ENCODE measurements around the gene NPC1. TPM values are rescaled to one million over a fixed set of nuclear protein-coding genes. Genes with fewer than 3 reads are reported as not detected.
A peak's percentile ranks its signal among the peaks of the same experiment; 100 is the strongest.

The NPC1 gene
- polyA plus RNA-seq, 3 donors = 7.5 to 17.9 (median 17.7) TPM

DNA sequence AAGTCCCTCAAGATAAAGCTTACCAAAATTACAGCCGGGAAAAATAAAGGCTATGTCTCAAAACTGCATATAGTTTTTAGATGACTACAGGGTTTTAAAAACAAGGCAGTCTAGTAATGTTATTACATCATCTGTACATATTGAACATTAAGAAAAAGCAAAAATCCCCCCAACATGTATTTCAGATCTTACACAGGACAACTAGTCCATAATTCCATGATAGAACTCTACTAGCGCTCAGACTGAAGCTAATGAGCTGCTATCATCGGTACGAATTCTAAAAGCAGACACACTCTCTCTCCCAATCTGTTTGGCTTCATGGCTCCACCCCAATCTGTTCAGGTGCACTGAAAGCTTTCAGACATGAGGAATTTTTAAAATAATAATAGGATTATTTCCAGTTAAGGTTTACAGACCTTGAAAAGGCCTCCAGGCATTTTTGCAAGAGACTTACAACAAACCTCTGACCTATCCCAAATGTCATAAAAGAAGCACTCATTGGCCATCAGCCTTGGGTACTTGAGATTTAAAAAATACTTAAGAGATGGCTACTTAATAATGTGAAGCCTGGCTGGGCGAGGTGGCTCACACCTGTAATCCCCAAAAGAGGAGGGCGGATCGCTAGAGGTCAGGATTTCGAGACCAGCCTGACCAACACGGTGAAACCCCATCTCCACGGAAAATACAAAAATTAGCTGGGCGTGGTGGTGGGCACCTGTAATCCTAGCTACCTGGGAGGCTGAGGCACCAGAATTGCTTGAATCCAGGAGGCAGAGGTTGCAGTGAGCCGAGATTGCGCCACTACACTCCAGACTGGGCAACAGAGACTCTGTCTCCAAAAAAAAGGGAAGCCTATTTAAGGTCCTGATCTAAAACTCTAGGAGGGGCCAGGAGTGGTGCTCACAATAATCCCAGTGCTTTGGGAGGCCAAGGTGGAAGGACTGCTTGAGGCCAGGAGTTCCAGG, 2.0 kb downstream of the NPC1 start:
- H3K79me2 ChIP-seq (ENCODE audit: insufficient read depth, low read length) = peaks cover 63% of the 10 kb centered on the region
- peak overlapping the region; percentile 78 for H3K4me2 ChIP-seq (replicated peaks; ENCODE audit: extremely low read depth, low read length, poor library complexity, severe bottlenecking)
- no peaks in the 10 kb centered on the region for H3K9me3 ChIP-seq (replicated peaks in 1 of 2; ENCODE audit: control insufficient read depth in 1 of 2, insufficient read depth in 1 of 2, low read length in 2 of 2)
- peak in 2 of 3 donors; percentile 34 to 42 for DNase-seq
- Mint-ChIP-seq H3K27me3 (ENCODE audit: low read depth in 3 of 3) (peaks cover 2 to 7% (median 2%) of the 10 kb centered on the region in 3 donors), H3K9me3 (no peaks in the 10 kb centered on the region), H3K27ac (no peak overlapping the region), H3K4me1 (peaks cover 56% of the 10 kb centered on the region), H3K36me3 (peaks cover 8 to 28% of the 10 kb centered on the region in 2 donors), H3K4me3 (peak overlapping the region; percentile 39 to 43)
- no peak overlapping the region for H3K27ac ChIP-seq (ENCODE audit: low read depth in 1 of 2, low read length in 2 of 2)
- H4K20me1 ChIP-seq (ENCODE audit: insufficient read depth, low read length) = peaks cover 49% of the 10 kb centered on the region
- H3K4me3 ChIP-seq (replicated peaks in 1 of 3; ENCODE audit: low read depth in 2 of 3, low read length in 3 of 3) = no peak overlapping the region
- TF ChIP-seq, protein P1, sequence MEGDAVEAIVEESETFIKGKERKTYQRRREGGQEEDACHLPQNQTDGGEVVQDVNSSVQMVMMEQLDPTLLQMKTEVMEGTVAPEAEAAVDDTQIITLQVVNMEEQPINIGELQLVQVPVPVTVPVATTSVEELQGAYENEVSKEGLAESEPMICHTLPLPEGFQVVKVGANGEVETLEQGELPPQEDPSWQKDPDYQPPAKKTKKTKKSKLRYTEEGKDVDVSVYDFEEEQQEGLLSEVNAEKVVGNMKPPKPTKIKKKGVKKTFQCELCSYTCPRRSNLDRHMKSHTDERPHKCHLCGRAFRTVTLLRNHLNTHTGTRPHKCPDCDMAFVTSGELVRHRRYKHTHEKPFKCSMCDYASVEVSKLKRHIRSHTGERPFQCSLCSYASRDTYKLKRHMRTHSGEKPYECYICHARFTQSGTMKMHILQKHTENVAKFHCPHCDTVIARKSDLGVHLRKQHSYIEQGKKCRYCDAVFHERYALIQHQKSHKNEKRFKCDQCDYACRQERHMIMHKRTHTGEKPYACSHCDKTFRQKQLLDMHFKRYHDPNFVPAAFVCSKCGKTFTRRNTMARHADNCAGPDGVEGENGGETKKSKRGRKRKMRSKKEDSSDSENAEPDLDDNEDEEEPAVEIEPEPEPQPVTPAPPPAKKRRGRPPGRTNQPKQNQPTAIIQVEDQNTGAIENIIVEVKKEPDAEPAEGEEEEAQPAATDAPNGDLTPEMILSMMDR (IDR thresholded peaks at IDR 0.05) = no peak
- H3K36me3 ChIP-seq (replicated peaks in 1 of 2; ENCODE audit: control insufficient read depth in 1 of 2, insufficient read depth in 2 of 2, low read length in 2 of 2) = peaks cover 0 to 7% of the 10 kb centered on the region in 2 donors
- WGBS (ENCODE audit: insufficient coverage) = 93% methylated on average over 12 of the region's 13 CpGs
- H2AFZ ChIP-seq (ENCODE audit: insufficient read depth, low read depth, low read length, poor library complexity, severe bottlenecking) = no peak overlapping the region
- H3K4me1 ChIP-seq (ENCODE audit: control insufficient read depth in 1 of 2, insufficient read depth in 2 of 2, low read length in 2 of 2) = peaks cover 42 to 46% of the 10 kb centered on the region in 2 donors
- no peak overlapping the region for H3K9ac ChIP-seq (ENCODE audit: insufficient read depth, low read length, poor library complexity, severe bottlenecking)
- intact Hi-C loops (cut with micrococcal nuclease) = loop anchor here (10.0 kb wide), 2 partner anchors 130 to 350 kb away; partner anchors contain the start of gene RIOK3 (in 1 of the 2)
- H3K27me3 ChIP-seq (ENCODE audit: control insufficient read depth in 2 of 2, insufficient read depth in 2 of 2, low read length in 2 of 2) = no peaks in the 10 kb centered on the region

DNA sequence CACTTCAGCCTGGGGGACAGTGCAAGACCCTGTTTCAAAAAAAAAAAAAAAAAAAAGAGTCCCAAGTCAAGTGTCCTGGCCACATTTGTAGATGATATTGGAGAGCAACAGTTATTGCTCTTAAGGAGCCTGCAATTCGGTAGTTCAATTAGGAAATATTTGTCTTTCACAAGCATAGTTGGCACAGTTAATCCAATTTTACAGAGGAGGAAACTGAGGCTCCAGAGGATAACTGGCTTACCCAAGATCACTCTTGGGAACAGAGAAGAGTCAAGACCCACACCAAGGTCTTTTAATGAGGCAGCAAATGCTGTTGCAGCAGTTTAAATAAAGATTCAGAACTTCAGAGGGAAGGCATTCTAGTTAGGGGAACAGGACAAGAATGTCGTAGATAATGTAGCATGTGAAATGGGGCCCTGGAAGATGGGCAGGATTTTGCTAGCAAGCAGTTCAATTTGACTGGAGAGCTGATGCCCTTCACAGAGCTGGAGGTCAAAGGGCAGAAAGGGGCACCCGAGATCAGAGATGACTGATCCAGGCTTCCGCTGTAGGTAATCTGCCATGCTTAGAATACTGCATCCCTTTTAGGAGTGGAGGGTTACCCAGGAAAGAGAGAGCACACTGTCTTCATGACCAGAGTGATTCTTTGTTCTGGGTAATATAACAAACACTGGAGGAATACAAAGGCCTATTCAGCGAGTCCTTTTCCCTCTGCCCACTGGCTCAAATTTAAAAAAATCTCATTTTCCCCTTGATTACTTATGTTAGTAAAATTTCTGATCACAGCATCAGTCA, 3.0 kb downstream of the NPC1 start:
- no peaks in the 10 kb centered on the region for H3K9me3 Mint-ChIP-seq
- H3K4me3 Mint-ChIP-seq = no peak overlapping the region
- Histone ChIP-seq H4K20me1 (ENCODE audit: insufficient read depth, low read length) (peaks cover 58% of the 10 kb centered on the region), H3K4me2 (replicated peaks; ENCODE audit: extremely low read depth, low read length, poor library complexity, severe bottlenecking) (no peak overlapping the region), H3K36me3 (replicated peaks in 1 of 2; ENCODE audit: control insufficient read depth in 1 of 2, insufficient read depth in 2 of 2, low read length in 2 of 2) (peaks cover 0 to 7% of the 10 kb centered on the region in 2 donors), H3K4me3 (replicated peaks in 1 of 3; ENCODE audit: low read depth in 2 of 3, low read length in 3 of 3) (no peak overlapping the region), H3K4me1 (ENCODE audit: control insufficient read depth in 1 of 2, insufficient read depth in 2 of 2, low read length in 2 of 2) (peaks cover 52 to 57% of the 10 kb centered on the region in 2 donors), H3K79me2 (ENCODE audit: insufficient read depth, low read length) (peaks cover 71% of the 10 kb centered on the region), H3K27me3 (ENCODE audit: control insufficient read depth in 2 of 2, insufficient read depth in 2 of 2, low read length in 2 of 2) (no peaks in the 10 kb centered on the region), H3K9ac (ENCODE audit: insufficient read depth, low read length, poor library complexity, severe bottlenecking) (no peak overlapping the region), H3K27ac (ENCODE audit: low read depth in 1 of 2, low read length in 2 of 2) (no peak overlapping the region), H2AFZ (ENCODE audit: insufficient read depth, low read depth, low read length, poor library complexity, severe bottlenecking) (no peak overlapping the region), H3K9me3 (replicated peaks in 1 of 2; ENCODE audit: control insufficient read depth in 1 of 2, insufficient read depth in 1 of 2, low read length in 2 of 2) (no peaks in the 10 kb centered on the region)
- intact Hi-C loops (cut with micrococcal nuclease) = loop anchor here (10.0 kb wide), 2 partner anchors 128 to 348 kb away; partner anchors contain the start of gene RIOK3 (in 1 of the 2)
- H3K36me3 Mint-ChIP-seq = peaks cover 15 to 28% of the 10 kb centered on the region in 2 donors
- H3K27me3 Mint-ChIP-seq (ENCODE audit: low read depth in 3 of 3) = peaks cover 2 to 3% (median 2%) of the 10 kb centered on the region in 3 donors
- WGBS (ENCODE audit: insufficient coverage) = 95% methylated on average over 2 of the region's 5 CpGs
- H3K4me1 Mint-ChIP-seq = peaks cover 67% of the 10 kb centered on the region
- H3K27ac Mint-ChIP-seq = peak overlapping the region in 2 of 7 donors; percentile 26 to 60
- TF ChIP-seq, protein P1 (IDR thresholded peaks at IDR 0.05) = no peak
- no peak for DNase-seq

Data from CD14-positive monocyte (primary cell).